Activated CD4-positive, alpha-beta T cell treated with anti-CD3 and anti-CD28 coated beads, Interleukin-2, amount 10 ng/mL, durations not matched to agents 24 days and 14 days (primary cell): Measurements from ENCODE around the gene RNF157. TPM values are rescaled to one million over a fixed set of nuclear protein-coding genes. Genes with fewer than 3 reads are reported as not detected.

Source experiments
- DNase-seq: peaks from one replicate; pipeline ENCODE4 v3.0.0; 2022
- H3K27ac Mint-ChIP-seq: one replicate; pipeline ENCODE4 v1.8.0; 2022; ENCODE audit warnings: mild to moderate bottlenecking, mixed read lengths
- H3K27me3 Mint-ChIP-seq: one replicate; pipeline ENCODE4 v1.8.0; 2022; ENCODE audit warnings: mixed read lengths
- H3K36me3 Mint-ChIP-seq: one replicate; pipeline ENCODE4 v1.8.0; 2022; ENCODE audit warnings: low read depth, mild to moderate bottlenecking, mixed read lengths
- H3K4me1 Mint-ChIP-seq: one replicate; pipeline ENCODE4 v1.8.0; 2021; ENCODE audit warnings: mixed read lengths
- H3K4me3 Mint-ChIP-seq: one replicate; pipeline ENCODE4 v1.8.0; 2022; ENCODE audit warnings: mild to moderate bottlenecking, moderate library complexity, mixed read lengths
- H3K9me3 Mint-ChIP-seq: one replicate; pipeline ENCODE4 v1.8.0; 2021; ENCODE audit warnings: mixed read lengths
- intact Hi-C: fragments of 100-400 bp; cut with micrococcal nuclease; formaldehyde crosslinking; loops from one replicate; pipeline ENCODE4 v1.15.1; 2023
- total RNA-seq: library from RNA; stranded (reverse); gene quantifications from 2 replicates; pipeline ENCODE4 v1.2.3, GENCODE V29; 2022

Gene RNF157
- total RNA-seq, 1 donor from 2014 or later = 35.0 TPM

GRCh38 chr17:76132574-76133338 is 107.5 kb downstream of the RNF157 start:
- H3K36me3 Mint-ChIP-seq = no peaks in the 10 kb centered on the region
- intact Hi-C loops = no loop called here
- no peak overlapping the region for H3K4me3 Mint-ChIP-seq
- no peaks in the 10 kb centered on the region for H3K9me3 Mint-ChIP-seq
- H3K27me3 Mint-ChIP-seq = no peaks in the 10 kb centered on the region
- H3K27ac Mint-ChIP-seq = no peak overlapping the region
- H3K4me1 Mint-ChIP-seq = peaks cover 10% of the 10 kb centered on the region
- no peak for DNase-seq

GRCh38 chr17:76131692-76132573 is 108.4 kb downstream of the RNF157 start:
- H3K4me1 Mint-ChIP-seq = peaks cover 14% of the 10 kb centered on the region
- no peak for DNase-seq
- no peaks in the 10 kb centered on the region for H3K36me3 Mint-ChIP-seq
- no peaks in the 10 kb centered on the region for H3K27me3 Mint-ChIP-seq
- H3K9me3 Mint-ChIP-seq = no peaks in the 10 kb centered on the region
- intact Hi-C loops = no loop called here
- no peak overlapping the region for H3K27ac Mint-ChIP-seq
- H3K4me3 Mint-ChIP-seq = no peak overlapping the region

- Mint-ChIP-seq H3K4me3 (no peak overlapping the region), H3K4me1 (peaks cover 22% of the 10 kb centered on the region), H3K9me3 (no peaks in the 10 kb centered on the region), H3K36me3 (no peaks in the 10 kb centered on the region), H3K27me3 (no peaks in the 10 kb centered on the region), H3K27ac (no peak overlapping the region)
- no peak for DNase-seq
- intact Hi-C loops = no loop called here
These were observed 109.1 kb downstream of the RNF157 start for GRCh38 chr17:76131051-76131691.

DNA sequence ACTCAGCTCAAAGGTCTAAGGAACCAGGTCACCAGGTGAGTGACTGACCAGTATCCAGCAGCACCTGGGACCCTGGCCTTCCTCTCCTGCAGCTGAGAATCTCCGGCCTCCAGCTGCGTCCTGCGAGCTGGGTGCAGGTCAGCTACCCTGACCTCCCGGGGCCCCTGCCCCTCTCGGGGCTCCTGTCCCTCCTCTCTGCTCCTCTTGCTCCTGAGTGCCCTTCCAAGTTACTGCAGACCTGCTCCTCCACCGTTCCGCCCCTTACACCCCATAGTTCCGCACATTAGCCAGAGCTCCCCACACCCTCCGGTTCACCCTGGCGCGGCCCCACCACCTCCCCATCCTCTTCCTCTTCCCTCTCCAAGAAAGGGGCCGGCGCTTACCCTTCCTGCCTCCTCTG is 109.8 kb downstream of the RNF157 start:
- intact Hi-C loops = no loop called here
- H3K4me1 Mint-ChIP-seq = peaks cover 26% of the 10 kb centered on the region
- H3K27ac Mint-ChIP-seq = no peak overlapping the region
- no peak overlapping the region for H3K4me3 Mint-ChIP-seq
- H3K36me3 Mint-ChIP-seq = no peaks in the 10 kb centered on the region
- DNase-seq = no peak
- no peaks in the 10 kb centered on the region for H3K9me3 Mint-ChIP-seq
- H3K27me3 Mint-ChIP-seq = no peaks in the 10 kb centered on the region

- intact Hi-C loops = no loop called here
- no peak for DNase-seq
- Mint-ChIP-seq H3K27me3 (no peaks in the 10 kb centered on the region), H3K4me1 (peaks cover 25% of the 10 kb centered on the region), H3K4me3 (no peak overlapping the region), H3K36me3 (no peaks in the 10 kb centered on the region), H3K9me3 (no peaks in the 10 kb centered on the region), H3K27ac (no peak overlapping the region)
These were observed 114.4 kb downstream of the RNF157 start for GRCh38 chr17:76125922-76126321.

- Mint-ChIP-seq H3K36me3 (no peaks in the 10 kb centered on the region), H3K9me3 (no peaks in the 10 kb centered on the region), H3K27ac (no peak overlapping the region), H3K27me3 (no peaks in the 10 kb centered on the region), H3K4me1 (peaks cover 27% of the 10 kb centered on the region), H3K4me3 (no peak overlapping the region)
- DNase-seq = no peak
- intact Hi-C loops = no loop called here
These were observed 115.0 kb downstream of the RNF157 start for GRCh38 chr17:76125391-76125675.

- H3K27me3 Mint-ChIP-seq = no peaks in the 10 kb centered on the region
- intact Hi-C loops = loop anchor here (5.0 kb wide), 1 partner anchor 173 kb away; no protein-coding TSS in a partner anchor
- peak overlapping the region; percentile 36 for H3K27ac Mint-ChIP-seq
- H3K36me3 Mint-ChIP-seq = no peaks in the 10 kb centered on the region
- H3K4me1 Mint-ChIP-seq = peaks cover 27% of the 10 kb centered on the region
- H3K4me3 Mint-ChIP-seq = no peak overlapping the region
- no peak for DNase-seq
- H3K9me3 Mint-ChIP-seq = no peaks in the 10 kb centered on the region
These were observed 115.5 kb downstream of the RNF157 start for GRCh38 chr17:76124582-76125390.

DNA sequence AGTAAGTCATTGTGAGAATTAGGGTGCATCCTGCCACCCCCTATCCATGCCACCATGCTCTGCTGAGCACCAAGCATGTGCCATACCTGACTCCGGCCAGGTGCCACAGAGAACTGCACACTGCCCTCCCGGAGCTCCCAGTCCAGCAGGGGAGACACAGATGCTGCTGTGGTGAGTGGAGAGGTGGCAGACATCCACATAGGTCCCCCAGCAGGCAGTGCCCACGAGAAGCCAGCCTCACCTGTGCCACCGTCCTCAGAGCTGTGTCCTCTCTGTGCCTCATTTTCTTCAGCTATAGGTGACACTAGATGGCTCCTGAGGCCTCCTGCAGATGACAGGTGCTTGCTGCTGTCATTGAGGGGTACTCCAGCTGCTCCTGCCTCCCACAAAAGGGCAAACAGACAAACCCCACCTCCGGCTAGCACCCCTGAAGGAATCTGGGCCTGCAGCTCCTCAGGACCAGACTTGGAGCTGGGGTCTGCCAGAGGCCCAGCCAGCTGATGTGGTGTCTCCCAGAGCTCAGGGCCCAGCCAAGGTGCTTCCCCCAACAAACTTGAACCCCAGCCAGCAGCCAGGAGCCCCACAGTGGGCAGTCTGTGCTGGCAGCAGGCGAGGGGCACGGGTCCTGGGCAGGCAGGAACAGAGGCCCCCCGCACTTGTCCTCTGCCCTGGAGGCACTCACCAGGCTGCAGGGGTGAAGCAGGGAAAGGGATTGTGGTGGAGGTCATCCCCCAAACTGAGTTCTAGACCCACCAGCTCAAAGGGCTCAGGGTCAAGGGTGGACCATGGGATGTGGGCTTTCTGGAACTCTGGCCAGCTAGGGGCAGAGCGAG is 116.3 kb downstream of the RNF157 start:
- Mint-ChIP-seq H3K4me3 (no peak overlapping the region), H3K4me1 (peaks cover 27% of the 10 kb centered on the region), H3K27me3 (no peaks in the 10 kb centered on the region), H3K9me3 (no peaks in the 10 kb centered on the region), H3K36me3 (no peaks in the 10 kb centered on the region), H3K27ac (no peak overlapping the region)
- intact Hi-C loops = loop anchor here (5.0 kb wide), 1 partner anchor 173 kb away; no protein-coding TSS in a partner anchor
- no peak for DNase-seq

GRCh38 chr17:76123191-76123499 is 117.1 kb downstream of the RNF157 start:
- no peaks in the 10 kb centered on the region for H3K27me3 Mint-ChIP-seq
- peaks cover 27% of the 10 kb centered on the region for H3K4me1 Mint-ChIP-seq
- no peaks in the 10 kb centered on the region for H3K36me3 Mint-ChIP-seq
- DNase-seq = no peak
- intact Hi-C loops = loop anchor here (5.0 kb wide), 1 partner anchor 174 kb away; no protein-coding TSS in a partner anchor
- H3K27ac Mint-ChIP-seq = peak overlapping the region; percentile 75
- H3K9me3 Mint-ChIP-seq = no peaks in the 10 kb centered on the region
- peak overlapping the region; percentile 34 for H3K4me3 Mint-ChIP-seq

- H3K4me3 Mint-ChIP-seq = peak overlapping the region; percentile 47
- H3K9me3 Mint-ChIP-seq = no peaks in the 10 kb centered on the region
- no peaks in the 10 kb centered on the region for H3K36me3 Mint-ChIP-seq
- peak overlapping the region; percentile 75 for H3K27ac Mint-ChIP-seq
- no peaks in the 10 kb centered on the region for H3K27me3 Mint-ChIP-seq
- peaks cover 27% of the 10 kb centered on the region for H3K4me1 Mint-ChIP-seq
- intact Hi-C loops = loop anchor here (5.0 kb wide), 1 partner anchor 175 kb away; no protein-coding TSS in a partner anchor
- DNase-seq = no peak
These were observed 117.7 kb downstream of the RNF157 start for GRCh38 chr17:76122431-76123190.

DNA sequence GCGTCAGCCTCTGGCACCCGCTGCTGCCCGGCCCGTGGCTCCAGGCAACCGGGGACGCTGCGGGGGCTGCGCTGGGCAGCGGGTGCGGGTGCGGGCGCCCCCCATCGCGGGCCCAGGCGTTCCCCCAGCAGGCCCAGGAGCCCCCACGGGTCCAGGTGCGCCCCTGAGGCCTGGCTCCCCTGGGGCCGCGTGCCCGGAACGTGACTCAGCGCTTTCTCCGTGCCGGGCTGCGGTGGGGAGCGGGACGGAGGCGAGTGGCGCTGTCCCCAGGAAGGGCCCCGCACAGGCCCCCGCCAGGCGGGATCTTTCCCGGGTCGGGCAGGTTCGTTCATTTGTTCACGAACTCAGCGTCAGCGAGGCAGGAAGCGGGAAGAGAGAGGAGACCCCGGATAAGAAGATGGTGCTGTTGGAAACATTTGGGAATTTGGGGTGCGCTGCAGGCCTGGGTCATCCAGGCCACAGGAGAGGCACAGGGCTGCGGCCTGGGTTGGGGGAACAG is 118.3 kb downstream of the RNF157 start:
- H3K9me3 Mint-ChIP-seq = no peaks in the 10 kb centered on the region
- no peaks in the 10 kb centered on the region for H3K27me3 Mint-ChIP-seq
- H3K4me1 Mint-ChIP-seq = peaks cover 24% of the 10 kb centered on the region
- peak overlapping the region; percentile 47 for H3K4me3 Mint-ChIP-seq
- intact Hi-C loops = loop anchor here (1.0 to 5.0 kb wide), 4 partner anchors 59 to 175 kb away; no protein-coding TSS in a partner anchor
- peak overlapping the region; percentile 72 for H3K27ac Mint-ChIP-seq
- peak; percentile 69 for DNase-seq
- H3K36me3 Mint-ChIP-seq = no peaks in the 10 kb centered on the region

DNA sequence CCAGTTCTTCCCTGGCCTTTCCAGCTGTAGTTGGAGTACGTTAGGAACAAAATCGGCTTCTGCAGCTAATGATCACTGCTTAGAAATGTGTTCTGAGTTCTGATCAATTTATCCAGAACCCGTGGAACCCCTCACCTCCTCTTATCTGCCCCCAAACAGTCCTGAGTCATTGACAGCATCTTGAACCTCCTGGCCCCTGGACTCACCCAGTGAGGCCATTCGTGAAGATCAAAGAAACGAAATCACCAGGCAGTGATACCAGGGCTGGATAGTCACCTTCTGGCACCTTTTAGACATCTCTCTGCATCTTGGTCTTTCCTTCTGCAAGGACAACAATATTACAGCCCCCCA is 119.7 kb downstream of the RNF157 start:
- H3K4me3 Mint-ChIP-seq = no peak overlapping the region
- H3K27me3 Mint-ChIP-seq = no peaks in the 10 kb centered on the region
- no peak for DNase-seq
- no peaks in the 10 kb centered on the region for H3K36me3 Mint-ChIP-seq
- intact Hi-C loops = loop anchor here (1.0 to 5.0 kb wide), 4 partner anchors 60 to 177 kb away; no protein-coding TSS in a partner anchor
- H3K27ac Mint-ChIP-seq = peak overlapping the region; percentile 57
- H3K9me3 Mint-ChIP-seq = no peaks in the 10 kb centered on the region
- H3K4me1 Mint-ChIP-seq = peaks cover 11% of the 10 kb centered on the region
